Endothelial cell of umbilical vein (primary cell): ENCODE results near the gene ADD1. TPM values are rescaled to one million over a fixed set of nuclear protein-coding genes. Genes with fewer than 3 reads are reported as not detected.

Experiments
- BruUV-seq: library from RNA; stranded (reverse); fragments of 400-500 nt; replicated peaks from 2 replicates; lab custom pipeline; 2021; lab: Mats Ljungman, UMichigan
- CTCF ChIA-PET: fragments of 300-600, 350-600 bp; sonication (Branson Sonifier 250); formaldehyde crosslinking; loops from one replicate; lab custom pipeline; 2021; ENCODE audit warnings: antibody characterized with exemption, inconsistent platforms; lab: Charles Lee
- POLR2A ChIA-PET: fragments of 300-600, 350-600 bp; sonication (Branson Sonifier 250); formaldehyde crosslinking; loops from one replicate; lab custom pipeline; 2021; ENCODE audit warnings: antibody characterized with exemption, inconsistent platforms; lab: Charles Lee
- DNase-seq: peaks from one replicate; pipeline ENCODE4 v3.0.0-alpha.2; 2011; ENCODE audit warnings: low read depth, low spot score
- FAIRE-seq: peaks from 2 replicates; lab custom pipeline; 2011; peaks lifted over from hg19 to GRCh38; lab: Jason Lieb, UNC
- H2AFZ ChIP-seq: 2 replicates; pipeline ENCODE4 v1.6.0; 2012; ENCODE audit warnings: low read depth, low read length, control low read depth, inconsistent platforms
- H3K27ac ChIP-seq: 2 replicates; pipeline ENCODE4 v1.5.1; 2011; ENCODE audit warnings: low read depth, mild to moderate bottlenecking, control low read depth, low read length, moderate library complexity; ENCODE audit not compliant: insufficient read depth
- H3K27me3 ChIP-seq, 2 experiments: 2 replicates each; pipeline versions ENCODE4 v1.6.0 to v1.6.1; 2011; ENCODE audit warnings: low read length in 2 of 2, mixed read lengths in 1 of 2; ENCODE audit not compliant: control insufficient read depth in 2 of 2, insufficient read depth in 2 of 2
- H3K36me3 ChIP-seq, 2 experiments: 2 replicates in 1 of 2; 3 replicates in 1 of 2; pipeline ENCODE4 v1.5.1; 2011; ENCODE audit warnings: low read length in 2 of 2, mild to moderate bottlenecking in 1 of 2, moderate library complexity in 1 of 2; ENCODE audit not compliant: control insufficient read depth in 2 of 2, insufficient read depth in 2 of 2; ENCODE audit errors: extremely low read depth in 1 of 2
- H3K4me1 ChIP-seq: 3 replicates; pipeline ENCODE4 v1.5.1; 2011; ENCODE audit warnings: mild to moderate bottlenecking, low read length; ENCODE audit not compliant: control insufficient read depth, insufficient read depth; ENCODE audit errors: extremely low read depth
- H3K4me2 ChIP-seq: 2 replicates; pipeline ENCODE4 v1.6.1; 2011; ENCODE audit warnings: low read length, control low read depth, mixed read lengths; ENCODE audit not compliant: insufficient read depth
- H3K4me3 ChIP-seq, 3 experiments: fragments of 200-600 bp in 1 of 3; sonication (generic), shearing (Covaris generic) in 1 of 3; replicated peaks in 1 of 3; 2 replicates each; pipeline ENCODE4 v1.5.1; 2011 to 2016; ENCODE audit warnings: control low read depth in 3 of 3, low read length in 3 of 3, mild to moderate bottlenecking in 2 of 3, inconsistent platforms in 1 of 3, low read depth in 1 of 3, moderate library complexity in 1 of 3; ENCODE audit not compliant: insufficient read depth in 1 of 3
- H3K79me2 ChIP-seq: 2 replicates; pipeline ENCODE4 v1.6.0; 2012; ENCODE audit warnings: low read length, inconsistent platforms; ENCODE audit not compliant: control insufficient read depth, insufficient read depth
- H3K9ac ChIP-seq: replicated peaks from 2 replicates; pipeline ENCODE3; 2011; ENCODE audit warnings: low read length, control low read depth; ENCODE audit not compliant: insufficient read depth; ENCODE audit errors: extremely low read depth
- H3K9me1 ChIP-seq: replicated peaks from 3 replicates; pipeline ENCODE4 v1.6.0; 2011; ENCODE audit warnings: mild to moderate bottlenecking, low read length; ENCODE audit not compliant: control insufficient read depth, insufficient read depth; ENCODE audit errors: extremely low read depth
- H3K9me3 ChIP-seq: replicated peaks from 2 replicates; pipeline ENCODE4 v1.5.1; 2012; ENCODE audit warnings: low read length, inconsistent platforms; ENCODE audit not compliant: control insufficient read depth, insufficient read depth
- H4K20me1 ChIP-seq: replicated peaks from 2 replicates; pipeline ENCODE3; 2011; ENCODE audit warnings: mild to moderate bottlenecking, low read length; ENCODE audit not compliant: control insufficient read depth, insufficient read depth; ENCODE audit errors: extremely low read depth
- CTCF ChIP-seq, 2 donors: IDR thresholded peaks; 1 replicate in 1 of 2; 2 replicates in 1 of 2; pipeline ENCODE4 v1.5.1; 2011; ENCODE audit warnings: low read length in 2 of 2, mild to moderate bottlenecking in 2 of 2, moderate library complexity in 2 of 2, control low read depth in 1 of 2, inconsistent platforms in 1 of 2, low read depth in 1 of 2; ENCODE audit not compliant: insufficient read depth in 1 of 2; ENCODE audit errors: extremely low read depth in 1 of 2
- EZH2 ChIP-seq: IDR thresholded peaks from 2 replicates; pipeline ENCODE4 v1.6.1; 2012; ENCODE audit warnings: borderline replicate concordance, low read depth, mild to moderate bottlenecking, moderate library complexity, low read length, inconsistent platforms; ENCODE audit not compliant: severe bottlenecking
- FOS ChIP-seq: IDR thresholded peaks from 2 replicates; pipeline ENCODE4 v1.6.1; 2011; ENCODE audit warnings: mild to moderate bottlenecking, low read length, moderate library complexity, borderline replicate concordance; ENCODE audit not compliant: insufficient read depth
- GATA2 ChIP-seq: IDR thresholded peaks from 2 replicates; pipeline ENCODE4 v1.7.0; 2011; ENCODE audit warnings: low read depth, mild to moderate bottlenecking, moderate library complexity, mixed read lengths, low read length; ENCODE audit not compliant: insufficient read length, insufficient read depth
- JUN ChIP-seq: IDR thresholded peaks from 2 replicates; pipeline ENCODE4 v1.6.1; 2011; ENCODE audit warnings: borderline replicate concordance, low read depth; ENCODE audit not compliant: insufficient read length, insufficient read depth
- MAX ChIP-seq: IDR thresholded peaks from 2 replicates; pipeline ENCODE4 v1.6.1; 2011; ENCODE audit not compliant: insufficient read depth, insufficient read length
- MYC ChIP-seq: IDR thresholded peaks from one replicate; pipeline ENCODE4 v1.6.1; 2011; ENCODE audit warnings: mild to moderate bottlenecking, low read depth, low read length
- POLR2A ChIP-seq: IDR thresholded peaks from 2 replicates; pipeline ENCODE4 v1.6.1; 2012; ENCODE audit warnings: low read depth, mild to moderate bottlenecking, control low read depth, low read length
- POLR2AphosphoS5 ChIP-seq: IDR thresholded peaks from 2 replicates; pipeline ENCODE4 v1.6.1; 2012; ENCODE audit warnings: low read depth, mild to moderate bottlenecking, control low read depth, low read length, moderate library complexity; ENCODE audit not compliant: insufficient read depth
- dilution Hi-C: fragments of 300-500 bp; cut with MboI; formaldehyde crosslinking; loops from one replicate; pipeline ENCODE4 v1.15.0; 2019; ENCODE audit warnings: low sequenced_read_pairs; ENCODE audit not compliant: extremely low pct_ligation_motif_present
- intact Hi-C: fragments of 100-400 bp; cut with micrococcal nuclease; formaldehyde crosslinking; loops from one replicate; pipeline ENCODE4 v1.10.0; 2022
- polyA plus RNA-seq, 4 experiments: library from polyadenylated mRNA; depleted of rRNA in 3 of 4; stranded (reverse) in 3 of 4; unstranded in 1 of 4; fragments of >200 nt; gene quantifications; 2 replicates each; pipeline versions ENCODE4 v1.2.1 to v1.2.3, GENCODE V29; 2011 to 2012; ENCODE audit warnings: missing spikeins in 1 of 4
- total RNA-seq: library from RNA; stranded (reverse); gene quantifications from 2 replicates; pipeline ENCODE4 v1.2.3, GENCODE V29; 2021

The ADD1 gene
- total and polyA plus RNA-seq, 2 donors (not counting 3 experiments of a cell fraction or from before 2014, with no cell fraction given) = 219 to 305 TPM

- H3K27me3 ChIP-seq = no peaks in the 10 kb centered on the region
- POLR2A ChIA-PET = interaction anchor here (0.7 kb wide), 1 partner anchor 452 kb away, joined by 7 read pairs; no protein-coding TSS in a partner anchor
- dilution Hi-C loops = no loop called here
- H3K9me3 ChIP-seq = no peaks in the 10 kb centered on the region
- H4K20me1 ChIP-seq = peaks cover 11% of the 10 kb centered on the region
- DNase-seq = no peak
- no peaks in the 10 kb centered on the region for H3K9me1 ChIP-seq
- TF ChIP-seq EZH2 (no peak), FOS (no peak), POLR2AphosphoS5 (no peak), MYC (no peak), CTCF (IDR thresholded peaks at IDR 0.05; ENCODE audit: extremely low read depth in 1 of 2, insufficient read depth in 1 of 2, low read depth in 1 of 2, low read length in 2 of 2) (no peak), GATA2 (no peak), MAX (no peak), POLR2A (no peak), JUN (no peak)
- H3K4me3 ChIP-seq = no peak overlapping the region
- no peak overlapping the region for H2AFZ ChIP-seq
- BruUV-seq = no TSS peak
- intact Hi-C loops = no loop called here
- no peak for FAIRE-seq
- no peaks in the 10 kb centered on the region for H3K36me3 ChIP-seq
- no peak overlapping the region for H3K9ac ChIP-seq
- H3K27ac ChIP-seq = no peak overlapping the region
- peaks cover 19% of the 10 kb centered on the region for H3K4me1 ChIP-seq
- H3K4me2 ChIP-seq = no peak overlapping the region
- CTCF ChIA-PET = interaction anchor here (1.6 to 1.8 kb wide), 2 partner anchors 10 to 44 kb away, joined by 3 to 5 read pairs; no protein-coding TSS in a partner anchor
- H3K79me2 ChIP-seq = peaks cover 78% of the 10 kb centered on the region
Observed at GRCh38 chr4:2847302-2847871, 3.7 kb downstream of the ADD1 start.
